ENCODE data around the gene SCRG1.
A peak's percentile ranks its signal among the peaks of the same experiment; 100 is the strongest.

SCRG1 gene

GRCh38 chr4:173357939-173358338, 41.0 kb downstream of the SCRG1 start:
- no peak for DNase-seq

- no peak for DNase-seq
These were observed 51.4 kb downstream of the SCRG1 start for GRCh38 chr4:173347467-173347866.

- DNase-seq: no peak
These were observed 52.8 kb downstream of the SCRG1 start for GRCh38 chr4:173346074-173346473.

GRCh38 chr4:173345648-173346047, 53.3 kb downstream of the SCRG1 start:
- DNase-seq: no peak

GRCh38 chr4:173343832-173344397, 55.0 kb downstream of the SCRG1 start:
- no peak for DNase-seq

- DNase-seq: no peak
These were observed 61.5 kb downstream of the SCRG1 start for GRCh38 chr4:173337463-173337862.

GRCh38 chr4:173334891-173335752, 63.8 kb downstream of the SCRG1 start:
- DNase-seq: peak; percentile 28

Data from amniotic stem cell (primary cell).